HEK293 (cell line): ENCODE results near the gene TMEM214.

Experiments used
- CTCF ChIA-PET: fragments of 350-600 bp; formaldehyde crosslinking; extraction: SDS; loops from one replicate; lab custom pipeline; 2021; ENCODE audit warnings: antibody characterized with exemption; lab: Yijun Ruan, JAX
- POLR2A ChIA-PET: fragments of 300-600 bp; formaldehyde crosslinking; extraction: SDS; loops from one replicate; lab custom pipeline; 2020; ENCODE audit warnings: antibody characterized with exemption, inconsistent platforms; lab: Yijun Ruan, JAX
- H3K27ac ChIP-seq: fragments of 200-500 bp; sonication (Bioruptor generic); 2 replicates; pipeline ENCODE4 v1.5.1; 2014; ENCODE audit warnings: low read depth, low read length, control low read depth, inconsistent platforms; ENCODE audit errors: extremely low read depth
- H3K36me3 ChIP-seq, 2 experiments: fragments of 200-500 bp in 1 of 2; sonication (Bioruptor generic) in 1 of 2; 1 replicate in 1 of 2; 2 replicates in 1 of 2; pipeline ENCODE4 v1.5.1; 2014 to 2017; ENCODE audit warnings: inconsistent platforms in 2 of 2, low read length in 2 of 2; ENCODE audit not compliant: control insufficient read depth in 2 of 2, insufficient read depth in 1 of 2
- H3K4me1 ChIP-seq: fragments of 200-500 bp; sonication (Bioruptor generic); 2 replicates; pipeline ENCODE4 v1.5.1; 2014; ENCODE audit warnings: mild to moderate bottlenecking, low read length, inconsistent platforms; ENCODE audit not compliant: control insufficient read depth, insufficient read depth
- H3K4me3 ChIP-seq: 2 replicates; pipeline ENCODE4 v1.5.1; 2011; ENCODE audit warnings: low read depth, mild to moderate bottlenecking, control low read depth, low read length, moderate library complexity
- H3K9me3 ChIP-seq: fragments of 200-500 bp; sonication (Bioruptor generic); 2 replicates; pipeline ENCODE4 v1.5.1; 2014; ENCODE audit warnings: low read depth, low read length, inconsistent platforms; ENCODE audit not compliant: control insufficient read depth, insufficient read depth
- BCL11A ChIP-seq: fragments of 450-650 bp; formaldehyde crosslinking; IDR thresholded peaks from 2 replicates; pipeline ENCODE4 v1.5.1; 2016; ENCODE audit warnings: low read depth, missing biosample characterization, missing genetic modification characterization
- BCL11B ChIP-seq: fragments of 450-650 bp; formaldehyde crosslinking; IDR thresholded peaks from 2 replicates; pipeline ENCODE4 v1.5.1; 2016; ENCODE audit warnings: low read depth, missing biosample characterization, missing genetic modification characterization
- EGR2 ChIP-seq: fragments of 450-650 bp; formaldehyde crosslinking; IDR thresholded peaks from 2 replicates; pipeline ENCODE4 v1.5.1; 2016; ENCODE audit warnings: low read depth, missing biosample characterization, missing genetic modification characterization
- OVOL3 ChIP-seq: fragments of 450-650 bp; formaldehyde crosslinking; IDR thresholded peaks from 2 replicates; pipeline ENCODE4 v1.5.1; 2016; ENCODE audit warnings: missing biosample characterization, missing genetic modification characterization
- PATZ1 ChIP-seq: fragments of 450-650 bp; formaldehyde crosslinking; IDR thresholded peaks from 2 replicates; pipeline ENCODE4 v1.5.1; 2016; ENCODE audit warnings: missing biosample characterization, missing genetic modification characterization
- PRDM1 ChIP-seq: fragments of 450-650 bp; formaldehyde crosslinking; IDR thresholded peaks from 2 replicates; pipeline ENCODE4; 2016; ENCODE audit warnings: missing biosample characterization, missing genetic modification characterization
- PRDM10 ChIP-seq: fragments of 450-650 bp; formaldehyde crosslinking; IDR thresholded peaks from 2 replicates; pipeline ENCODE4 v1.5.1; 2016; ENCODE audit warnings: missing biosample characterization, missing genetic modification characterization
- SP2 ChIP-seq: fragments of 450-650 bp; formaldehyde crosslinking; IDR thresholded peaks from 2 replicates; pipeline ENCODE4 v1.5.1; 2016; ENCODE audit warnings: missing biosample characterization, missing genetic modification characterization
- SP3 ChIP-seq: fragments of 450-650 bp; formaldehyde crosslinking; IDR thresholded peaks from 2 replicates; pipeline ENCODE4 v1.5.1; 2016; ENCODE audit warnings: missing biosample characterization, missing genetic modification characterization
- YY2 ChIP-seq: fragments of 450-650 bp; formaldehyde crosslinking; IDR thresholded peaks from 2 replicates; pipeline ENCODE4 v1.5.1; 2016; ENCODE audit warnings: missing biosample characterization, missing genetic modification characterization
- ZBTB20 ChIP-seq: fragments of 450-650 bp; formaldehyde crosslinking; IDR thresholded peaks from 2 replicates; pipeline ENCODE4 v1.5.1; 2016; ENCODE audit warnings: missing biosample characterization, missing genetic modification characterization
- ZFHX2 ChIP-seq: fragments of 450-650 bp; formaldehyde crosslinking; conservative IDR thresholded peaks from 2 replicates; pipeline ENCODE4 v1.5.1; 2016; ENCODE audit warnings: missing biosample characterization, missing genetic modification characterization
- ZIC2 ChIP-seq: fragments of 450-650 bp; formaldehyde crosslinking; IDR thresholded peaks from 2 replicates; pipeline ENCODE4 v1.5.1; 2016; ENCODE audit warnings: missing biosample characterization, missing genetic modification characterization
- ZNF10 ChIP-seq: fragments of 450-650 bp; formaldehyde crosslinking; IDR thresholded peaks from 2 replicates; pipeline ENCODE4 v1.5.1; 2017; ENCODE audit warnings: missing biosample characterization, missing genetic modification characterization
- ZNF132 ChIP-seq: fragments of 450-650 bp; formaldehyde crosslinking; IDR thresholded peaks from 2 replicates; pipeline ENCODE4 v1.5.1; 2017; ENCODE audit warnings: missing biosample characterization, missing genetic modification characterization, borderline replicate concordance
- ZNF155 ChIP-seq: fragments of 450-650 bp; formaldehyde crosslinking; IDR thresholded peaks from 2 replicates; pipeline ENCODE4 v1.5.1; 2016; ENCODE audit warnings: missing biosample characterization, missing genetic modification characterization
- ZNF157 ChIP-seq: fragments of 450-650 bp; formaldehyde crosslinking; IDR thresholded peaks from 2 replicates; pipeline ENCODE4 v1.5.1; 2016; ENCODE audit warnings: missing biosample characterization, missing genetic modification characterization
- ZNF16 ChIP-seq: fragments of 450-650 bp; formaldehyde crosslinking; IDR thresholded peaks from 2 replicates; pipeline ENCODE4 v1.5.1; 2016; ENCODE audit warnings: low read depth, missing biosample characterization, missing genetic modification characterization
- ZNF23 ChIP-seq: fragments of 450-650 bp; formaldehyde crosslinking; IDR thresholded peaks from 2 replicates; pipeline ENCODE4 v1.5.1; 2016; ENCODE audit warnings: missing biosample characterization, missing genetic modification characterization, borderline replicate concordance
- ZNF302 ChIP-seq: fragments of 450-650 bp; formaldehyde crosslinking; IDR thresholded peaks from 2 replicates; pipeline ENCODE4 v1.5.1; 2016; ENCODE audit warnings: missing biosample characterization, missing genetic modification characterization, low read depth
- ZNF311 ChIP-seq: fragments of 450-650 bp; formaldehyde crosslinking; IDR thresholded peaks from 2 replicates; pipeline ENCODE4 v1.5.1; 2017; ENCODE audit warnings: missing biosample characterization, missing genetic modification characterization, borderline replicate concordance
- ZNF335 ChIP-seq: fragments of 450-650 bp; formaldehyde crosslinking; conservative IDR thresholded peaks from 2 replicates; pipeline ENCODE4 v1.5.1; 2016; ENCODE audit warnings: missing biosample characterization, missing genetic modification characterization
- ZNF341 ChIP-seq: fragments of 450-650 bp; formaldehyde crosslinking; IDR thresholded peaks from 2 replicates; pipeline ENCODE4; 2016; ENCODE audit warnings: low read depth, missing biosample characterization, missing genetic modification characterization
- ZNF398 ChIP-seq: fragments of 450-650 bp; formaldehyde crosslinking; IDR thresholded peaks from 2 replicates; pipeline ENCODE4 v1.5.1; 2017; ENCODE audit warnings: missing biosample characterization, missing genetic modification characterization
- ZNF660 ChIP-seq: fragments of 450-650 bp; IDR thresholded peaks from 2 replicates; pipeline ENCODE4 v1.5.1; 2018; ENCODE audit warnings: missing biosample characterization, mild to moderate bottlenecking, missing genetic modification characterization
- ZNF670 ChIP-seq: fragments of 450-650 bp; formaldehyde crosslinking; IDR thresholded peaks from 2 replicates; pipeline ENCODE4 v1.5.1; 2016; ENCODE audit warnings: missing biosample characterization, missing genetic modification characterization, low read depth
- ZNF776 ChIP-seq: fragments of 450-650 bp; formaldehyde crosslinking; IDR thresholded peaks from 2 replicates; pipeline ENCODE4 v1.5.0; 2017; ENCODE audit warnings: missing biosample characterization, missing genetic modification characterization, borderline replicate concordance
- ZXDB ChIP-seq: fragments of 450-650 bp; formaldehyde crosslinking; IDR thresholded peaks from 2 replicates; pipeline ENCODE4 v1.5.1; 2016; ENCODE audit warnings: missing biosample characterization, missing genetic modification characterization

The TMEM214 gene

GRCh38 chr2:27071277-27071989, 38.7 kb downstream of the TMEM214 start, which contains the start of gene OST4 (continued):
- TF ChIP-seq PRDM1 (0 out of 2 replicates have a peak, but pooled peaks have one; percentile 17), ZFHX2 (tag by site-specific recombination) (no peak), ZXDB (tag by site-specific recombination) (0 out of 2 replicates have a peak, but pooled peaks have one; percentile 28), ZNF776 (tag by site-specific recombination) (no peak)
- TF ChIP-seq, all 188 proteins: peak for 14

- H3K9me3 ChIP-seq = no peaks in the 10 kb centered on the region
- ChIA-PET POLR2A (interaction anchor here (0.6 to 3.6 kb wide), 11 partner anchors 10 to 289 kb away, joined by 3 to 61 read pairs (median 6); partner anchors contain the start of genes AGBL5, KHK, PREB and TMEM214), CTCF (interaction anchor here (0.6 to 1.3 kb wide), 8 partner anchors 9 to 597 kb away, joined by 3 to 8 read pairs (median 3); no protein-coding TSS in a partner anchor)
- TF ChIP-seq ZNF155 = no peak
- no peak for TF ChIP-seq OVOL3 (tag by site-specific recombination)
- peak; percentile 61; the same call in 1 of the 2 replicates for TF ChIP-seq ZNF341
- TF ChIP-seq SP2 (tag by site-specific recombination) = peak; percentile 66
- no peak for TF ChIP-seq ZNF670 (tag by site-specific recombination)
- peak; percentile 17; the same call in 1 of the 2 replicates for TF ChIP-seq ZBTB20 (tag by site-specific recombination)
- no peak for TF ChIP-seq ZNF311 (tag by site-specific recombination)
- no peak for TF ChIP-seq YY2 (tag by site-specific recombination)
- TF ChIP-seq ZNF302 (tag by site-specific recombination) = no peak
- peak; percentile 73 for TF ChIP-seq SP3 (tag by site-specific recombination)
- TF ChIP-seq ZNF10 (tag by site-specific recombination) = no peak
- no peak for TF ChIP-seq ZNF132 (tag by site-specific recombination)
- peak; percentile 80 for TF ChIP-seq ZIC2 (tag by site-specific recombination)
- no peak for TF ChIP-seq ZNF660 (tag by site-specific recombination)
- peak; percentile 76 for TF ChIP-seq ZNF398 (tag by site-specific recombination)
- TF ChIP-seq PRDM10 (tag by site-specific recombination) = peak; percentile 70
- no peak for TF ChIP-seq ZNF16 (tag by site-specific recombination)
- TF ChIP-seq EGR2 = peak; percentile 56
- no peak for TF ChIP-seq ZNF157
- TF ChIP-seq ZNF23 (tag by site-specific recombination) = no peak
- no peak for TF ChIP-seq BCL11B
- peak; percentile 62 for TF ChIP-seq ZNF335 (tag by site-specific recombination)
- 0 out of 2 replicates have a peak, but pooled peaks have one; percentile 27 for TF ChIP-seq PATZ1 (tag by site-specific recombination)
- no peak for TF ChIP-seq BCL11A (tag by site-specific recombination)
Observed at GRCh38 chr2:27071990-27072830, 39.4 kb downstream of the TMEM214 start.

More at GRCh38 chr2:27071990-27072830, 39.4 kb downstream of the TMEM214 start:
- Histone ChIP-seq H3K4me3 (peak overlapping the region; percentile 55), H3K4me1 (peaks cover 14% of the 10 kb centered on the region), H3K36me3 (peaks cover 0 to 34% of the 10 kb centered on the region in 2 experiments; a peak in 1 of 3 replicates), H3K27ac (peak overlapping the region; percentile 62; the same call in 1 of the 2 replicates)
